ENCODE data around the gene GJB4. TPM values are rescaled to one million over a fixed set of nuclear protein-coding genes. Genes with fewer than 3 reads are reported as not detected.
"Not testable (repeated sequence)": the region's sequence is repeated elsewhere in the genome, so short reads cannot be mapped to it uniquely, and the experiment has no call there.

GJB4 gene
- total RNA-seq, 4 donors from 2014 or later = not detected

DNA sequence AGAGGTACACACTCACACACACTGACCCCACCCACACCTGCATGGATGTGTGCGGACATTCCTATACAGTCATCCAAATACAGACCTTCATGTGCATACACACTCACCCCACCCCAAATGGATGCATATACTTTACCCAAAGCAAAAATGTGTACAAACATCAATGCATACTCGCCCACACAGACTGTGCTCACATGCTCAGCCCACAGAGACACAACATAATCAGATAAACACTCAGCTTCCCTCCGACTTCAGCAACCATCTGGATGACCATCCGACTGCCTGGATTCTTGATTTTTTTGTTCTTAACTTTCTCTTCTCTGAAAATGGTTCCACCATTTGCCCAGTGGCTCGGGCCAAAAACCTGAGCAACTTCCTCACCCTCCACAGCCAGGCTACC lies 29.1 kb upstream of the GJB4 start:
- Histone ChIP-seq H3K27me3 (no peaks in the 10 kb centered on the region), H3K36me3 (no peaks in the 10 kb centered on the region), H3K9me3 (no peaks in the 10 kb centered on the region), H3K4me1 (no peaks in the 10 kb centered on the region), H3K27ac (no peak overlapping the region), H3K4me3 (replicated peaks in 1 of 3) (no peak overlapping the region)
- DNase-seq = no peak
- WGBS, 2 donors = 80 to 83% methylated on average over 5 of the region's 5 CpGs
- intact Hi-C loops (cut with DNase I) = no loop called here
- no peak for TF ChIP-seq POLR2A (IDR thresholded peaks at IDR 0.05)
- TF ChIP-seq, protein P1, sequence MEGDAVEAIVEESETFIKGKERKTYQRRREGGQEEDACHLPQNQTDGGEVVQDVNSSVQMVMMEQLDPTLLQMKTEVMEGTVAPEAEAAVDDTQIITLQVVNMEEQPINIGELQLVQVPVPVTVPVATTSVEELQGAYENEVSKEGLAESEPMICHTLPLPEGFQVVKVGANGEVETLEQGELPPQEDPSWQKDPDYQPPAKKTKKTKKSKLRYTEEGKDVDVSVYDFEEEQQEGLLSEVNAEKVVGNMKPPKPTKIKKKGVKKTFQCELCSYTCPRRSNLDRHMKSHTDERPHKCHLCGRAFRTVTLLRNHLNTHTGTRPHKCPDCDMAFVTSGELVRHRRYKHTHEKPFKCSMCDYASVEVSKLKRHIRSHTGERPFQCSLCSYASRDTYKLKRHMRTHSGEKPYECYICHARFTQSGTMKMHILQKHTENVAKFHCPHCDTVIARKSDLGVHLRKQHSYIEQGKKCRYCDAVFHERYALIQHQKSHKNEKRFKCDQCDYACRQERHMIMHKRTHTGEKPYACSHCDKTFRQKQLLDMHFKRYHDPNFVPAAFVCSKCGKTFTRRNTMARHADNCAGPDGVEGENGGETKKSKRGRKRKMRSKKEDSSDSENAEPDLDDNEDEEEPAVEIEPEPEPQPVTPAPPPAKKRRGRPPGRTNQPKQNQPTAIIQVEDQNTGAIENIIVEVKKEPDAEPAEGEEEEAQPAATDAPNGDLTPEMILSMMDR (IDR thresholded peaks at IDR 0.05) = no peak

DNA sequence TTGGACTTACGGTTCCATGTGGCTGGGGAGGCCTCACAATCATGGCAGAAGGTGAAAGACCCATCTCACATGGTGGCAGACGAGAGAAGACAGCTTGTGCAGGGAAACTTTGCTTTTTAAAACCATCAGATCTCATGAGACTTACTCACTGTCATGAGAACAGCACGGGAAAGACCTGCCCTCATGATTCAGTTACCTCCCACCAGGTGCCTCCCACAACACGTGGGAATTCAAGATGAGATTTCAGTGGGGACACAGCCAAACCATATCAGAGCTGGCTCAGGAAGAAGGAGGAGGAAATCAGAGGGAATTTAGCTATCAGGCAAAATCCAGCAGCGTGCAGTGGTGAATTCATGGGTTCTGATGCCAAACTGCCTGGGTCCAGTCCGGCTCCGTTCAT lies 26.7 kb upstream of the GJB4 start:
- H3K36me3 ChIP-seq, DNase-seq: not testable (repeated sequence)

DNA sequence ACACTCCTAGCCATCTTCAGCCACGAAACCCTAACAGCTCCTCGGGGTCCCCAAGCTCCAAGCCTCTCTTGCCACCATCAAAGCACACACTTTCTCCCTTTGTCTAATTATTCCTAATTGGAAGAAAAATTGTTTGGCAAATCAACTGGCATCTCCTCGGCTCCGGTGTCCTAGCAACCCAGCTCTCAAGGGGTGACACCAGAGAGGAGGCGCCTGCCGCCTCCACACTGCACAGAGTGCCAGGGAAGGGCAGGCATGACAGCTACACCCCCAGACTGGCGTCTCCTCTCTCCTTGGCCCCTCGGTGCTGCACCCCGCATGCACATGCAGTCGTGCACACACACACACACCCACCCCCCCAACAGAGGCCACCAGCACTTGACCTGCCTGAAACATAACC lies 22.8 kb upstream of the GJB4 start:
- no peak for TF ChIP-seq POLR2A (IDR thresholded peaks at IDR 0.05)
- TF ChIP-seq, protein P1 (IDR thresholded peaks at IDR 0.05) = no peak
- Histone ChIP-seq H3K4me3 (replicated peaks in 1 of 3) (no peak overlapping the region), H3K36me3 (no peaks in the 10 kb centered on the region), H3K27ac (no peak overlapping the region), H3K27me3 (no peaks in the 10 kb centered on the region), H3K4me1 (no peaks in the 10 kb centered on the region), H3K9me3 (no peaks in the 10 kb centered on the region)
- WGBS, 2 donors = 66 to 78% methylated on average over 10 of the region's 10 CpGs
- intact Hi-C loops (cut with DNase I) = no loop called here
- DNase-seq = no peak

More for the DNA sequence above, 26.7 kb upstream of the GJB4 start:
- H3K9me3 ChIP-seq; intact Hi-C loops (cut with DNase I); H3K4me1 ChIP-seq; H3K4me3 ChIP-seq (replicated peaks in 1 of 3); H3K27me3 ChIP-seq; H3K27ac ChIP-seq: not testable (repeated sequence)
- WGBS, 2 donors = 68 to 69% methylated on average over 7 of the region's 7 CpGs

DNA sequence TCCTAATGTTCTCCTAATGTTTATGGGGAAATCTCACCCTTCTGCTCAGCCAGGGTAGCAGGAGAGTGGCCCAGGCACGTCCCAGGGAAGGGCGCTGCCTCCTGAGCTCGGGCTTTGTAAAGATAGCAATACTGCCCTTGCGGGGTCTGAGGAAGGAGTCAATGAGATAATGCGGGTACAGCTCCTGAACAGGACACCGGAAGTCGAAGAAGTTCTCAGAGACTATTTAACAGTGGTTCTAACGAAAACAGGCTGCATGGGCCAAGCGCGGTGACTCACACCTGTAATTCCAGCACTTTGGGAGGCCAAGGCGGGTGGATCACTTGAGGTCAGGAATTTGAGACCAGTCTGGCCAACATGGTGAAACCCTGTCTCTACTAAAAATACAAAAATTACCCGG lies 22.3 kb upstream of the GJB4 start:
- H3K4me1 ChIP-seq; H3K27ac ChIP-seq; H3K27me3 ChIP-seq; H3K4me3 ChIP-seq (replicated peaks in 1 of 3); intact Hi-C loops (cut with DNase I); DNase-seq; H3K9me3 ChIP-seq; H3K36me3 ChIP-seq: not testable (repeated sequence)
- WGBS, 2 donors = 81 to 86% methylated on average over 12 of the region's 12 CpGs

DNA sequence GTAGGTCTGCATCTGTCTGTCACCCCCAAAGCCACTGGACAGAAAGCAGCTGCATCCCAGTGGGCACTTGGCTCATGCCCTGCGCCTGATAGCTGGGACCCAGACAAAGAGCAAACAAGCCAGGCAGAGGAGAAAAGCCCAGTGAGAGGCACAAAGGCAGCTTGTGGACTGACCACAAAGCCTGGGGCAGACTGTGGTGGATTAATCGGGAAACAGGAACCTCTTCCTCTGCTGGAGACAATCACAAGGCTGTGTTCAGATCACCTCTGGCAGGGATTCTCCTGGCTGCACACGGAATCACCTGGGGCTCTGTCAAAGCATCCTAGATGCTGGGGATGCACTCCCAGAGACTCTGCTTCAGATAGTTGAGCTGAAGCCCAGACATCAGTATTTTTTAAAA lies 19.9 kb upstream of the GJB4 start:
- WGBS, 2 donors = 29 to 42% methylated on average over 3 of the region's 3 CpGs
- TF ChIP-seq, protein P1 (IDR thresholded peaks at IDR 0.05) = no peak
- TF ChIP-seq POLR2A (IDR thresholded peaks at IDR 0.05) = no peak
- intact Hi-C loops (cut with DNase I) = no loop called here

DNA sequence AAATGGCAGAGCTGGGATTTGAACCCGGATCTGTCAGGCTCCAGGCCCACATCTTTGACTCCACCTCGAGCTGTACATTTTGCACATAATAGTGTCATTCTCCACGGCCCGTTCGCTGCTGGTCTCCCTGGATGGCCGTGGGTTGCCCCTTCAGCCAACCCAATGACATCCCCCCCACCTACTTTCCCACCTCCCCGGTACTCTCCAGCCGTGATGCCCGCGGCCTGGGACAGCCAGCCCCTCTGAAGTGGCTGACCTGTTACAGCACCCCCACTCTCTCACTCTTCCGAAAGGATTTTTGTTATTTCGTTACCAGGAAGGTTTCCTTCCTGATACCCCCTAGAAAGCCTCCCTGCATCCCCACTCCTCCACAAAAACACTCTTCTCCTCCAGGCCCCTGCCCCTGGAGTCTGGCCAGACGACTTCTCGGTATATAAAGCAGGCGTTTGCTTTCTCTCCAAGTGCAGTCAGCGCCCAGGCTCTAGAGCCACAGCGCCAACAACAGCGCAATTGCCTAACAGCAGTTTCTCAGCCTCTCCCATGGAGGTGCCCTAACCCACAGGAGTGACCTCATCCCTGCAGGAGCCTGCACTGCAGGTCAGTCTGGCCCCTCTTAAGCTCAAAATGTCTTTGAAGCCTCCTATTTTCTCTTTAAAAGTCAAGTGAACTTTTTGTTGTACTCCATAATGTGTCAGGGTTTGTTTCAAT lies 19.2 kb upstream of the GJB4 start:
- Histone ChIP-seq H3K27ac (no peak overlapping the region), H3K4me1 (no peaks in the 10 kb centered on the region), H3K9me3 (no peaks in the 10 kb centered on the region), H3K27me3 (no peaks in the 10 kb centered on the region), H3K4me3 (replicated peaks in 1 of 3) (no peak overlapping the region), H3K36me3 (no peaks in the 10 kb centered on the region)
- 27 to 34% methylated on average over 18 of the region's 18 CpGs for WGBS, 2 donors
- no peak for TF ChIP-seq POLR2A (IDR thresholded peaks at IDR 0.05)
- intact Hi-C loops (cut with DNase I) = no loop called here
- no peak for DNase-seq

More for the DNA sequence above, 19.9 kb upstream of the GJB4 start:
- H3K4me3 ChIP-seq (replicated peaks in 1 of 3) = no peak overlapping the region
- H3K9me3 ChIP-seq = no peaks in the 10 kb centered on the region
- H3K4me1 ChIP-seq = no peaks in the 10 kb centered on the region
- no peak overlapping the region for H3K27ac ChIP-seq
- H3K36me3 ChIP-seq = no peaks in the 10 kb centered on the region
- no peak for DNase-seq
- H3K27me3 ChIP-seq = no peaks in the 10 kb centered on the region
